DND-41 (cell line): ENCODE results near the gene ACAT1.

Experiments
- ATAC-seq: fragments of 200-7000 bp; cut with Tn5 transposase; 3 replicates; pipeline ENCODE4 v1.9.1; 2021; ENCODE audit warnings: low read depth; ENCODE audit not compliant: insufficient read depth
- DNase-seq: peaks from one replicate; pipeline ENCODE4 v3.0.0-alpha.2; 2020
- H2AFZ ChIP-seq: 2 replicates; pipeline ENCODE4 v1.6.0; 2012; ENCODE audit warnings: low read depth, low read length
- H3K27ac ChIP-seq: 2 replicates; pipeline ENCODE4 v1.5.1; 2012; ENCODE audit warnings: low read length, inconsistent platforms
- H3K27me3 ChIP-seq: fragments of 200-600 bp; sonication (generic); 2 replicates; pipeline ENCODE4 v1.6.0; 2012; ENCODE audit warnings: low read length, mild to moderate bottlenecking, inconsistent platforms; ENCODE audit not compliant: insufficient read depth, poor library complexity
- H3K36me3 ChIP-seq: 2 replicates; pipeline ENCODE4 v1.5.1; 2012; ENCODE audit warnings: low read length, inconsistent platforms; ENCODE audit not compliant: insufficient read depth
- H3K4me1 ChIP-seq: 2 replicates; pipeline ENCODE4 v1.5.1; 2012; ENCODE audit warnings: mild to moderate bottlenecking, low read length; ENCODE audit not compliant: insufficient read depth
- H3K4me2 ChIP-seq: 2 replicates; pipeline ENCODE4 v1.6.0; 2012; ENCODE audit warnings: mild to moderate bottlenecking, moderate library complexity, low read length, inconsistent platforms; ENCODE audit not compliant: insufficient read depth
- H3K4me3 ChIP-seq, 2 experiments: fragments of 200-600 bp in 1 of 2; shearing (Covaris generic) in 1 of 2; 2 replicates each; pipeline ENCODE4 v1.5.1; 2012 to 2016; ENCODE audit warnings: inconsistent platforms in 2 of 2, low read length in 2 of 2, mild to moderate bottlenecking in 2 of 2, low read depth in 1 of 2, moderate library complexity in 1 of 2
- H3K79me2 ChIP-seq: 2 replicates; pipeline ENCODE4 v1.6.0; 2012; ENCODE audit warnings: low read length, inconsistent platforms; ENCODE audit not compliant: insufficient read depth
- H3K9ac ChIP-seq: 2 replicates; pipeline ENCODE4 v1.6.0; 2012; ENCODE audit warnings: low read depth, mild to moderate bottlenecking, inconsistent platforms, low read length, moderate library complexity
- H3K9me3 ChIP-seq: 2 replicates; pipeline ENCODE4 v1.5.1; 2012; ENCODE audit warnings: low read length, moderate library complexity, mild to moderate bottlenecking, inconsistent platforms; ENCODE audit not compliant: insufficient read depth, severe bottlenecking
- H4K20me1 ChIP-seq: 2 replicates; pipeline ENCODE4 v1.6.0; 2012; ENCODE audit warnings: low read length; ENCODE audit not compliant: insufficient read depth
- EZH2 ChIP-seq: IDR thresholded peaks from 3 replicates; pipeline ENCODE4 v1.6.1; 2012; ENCODE audit warnings: borderline replicate concordance, low read depth, mild to moderate bottlenecking, moderate library complexity, low read length, inconsistent platforms; ENCODE audit not compliant: severe bottlenecking
- TF ChIP-seq, protein P1 (sequence below): IDR thresholded peaks from 2 replicates; pipeline ENCODE4 v1.5.1; 2012; ENCODE audit warnings: borderline replicate concordance, low read length, moderate library complexity, mild to moderate bottlenecking; ENCODE audit not compliant: poor library complexity, severe bottlenecking; ENCODE audit errors: extremely low read depth

ACAT1 gene

DNA sequence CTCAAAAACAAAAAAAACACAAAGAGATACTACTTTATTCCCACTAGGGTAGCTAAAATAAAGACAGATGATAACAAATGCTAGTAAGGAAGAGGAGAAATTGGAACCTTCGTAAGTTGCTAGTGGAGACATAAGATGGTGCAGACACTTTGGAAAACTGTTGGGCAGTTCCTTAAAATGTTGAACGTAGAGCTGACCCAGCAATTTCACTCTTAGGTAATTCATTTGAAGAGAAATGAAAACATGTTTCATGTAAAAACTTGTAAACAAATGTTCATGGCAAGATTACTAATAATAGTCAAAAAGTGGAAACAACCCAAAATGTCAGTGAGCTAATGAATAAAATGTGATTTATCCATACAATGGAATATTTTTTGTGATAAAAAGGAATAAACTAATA, 29.2 kb upstream of the ACAT1 start:
- TF ChIP-seq, protein P1, sequence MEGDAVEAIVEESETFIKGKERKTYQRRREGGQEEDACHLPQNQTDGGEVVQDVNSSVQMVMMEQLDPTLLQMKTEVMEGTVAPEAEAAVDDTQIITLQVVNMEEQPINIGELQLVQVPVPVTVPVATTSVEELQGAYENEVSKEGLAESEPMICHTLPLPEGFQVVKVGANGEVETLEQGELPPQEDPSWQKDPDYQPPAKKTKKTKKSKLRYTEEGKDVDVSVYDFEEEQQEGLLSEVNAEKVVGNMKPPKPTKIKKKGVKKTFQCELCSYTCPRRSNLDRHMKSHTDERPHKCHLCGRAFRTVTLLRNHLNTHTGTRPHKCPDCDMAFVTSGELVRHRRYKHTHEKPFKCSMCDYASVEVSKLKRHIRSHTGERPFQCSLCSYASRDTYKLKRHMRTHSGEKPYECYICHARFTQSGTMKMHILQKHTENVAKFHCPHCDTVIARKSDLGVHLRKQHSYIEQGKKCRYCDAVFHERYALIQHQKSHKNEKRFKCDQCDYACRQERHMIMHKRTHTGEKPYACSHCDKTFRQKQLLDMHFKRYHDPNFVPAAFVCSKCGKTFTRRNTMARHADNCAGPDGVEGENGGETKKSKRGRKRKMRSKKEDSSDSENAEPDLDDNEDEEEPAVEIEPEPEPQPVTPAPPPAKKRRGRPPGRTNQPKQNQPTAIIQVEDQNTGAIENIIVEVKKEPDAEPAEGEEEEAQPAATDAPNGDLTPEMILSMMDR: no peak
- no peak for TF ChIP-seq EZH2
- H3K4me3 ChIP-seq: no peak overlapping the region
- H3K27ac ChIP-seq: no peak overlapping the region
- H3K79me2 ChIP-seq: no peaks in the 10 kb centered on the region
- no peak overlapping the region for H3K4me2 ChIP-seq
- no peaks in the 10 kb centered on the region for H3K9me3 ChIP-seq
- H3K27me3 ChIP-seq: no peaks in the 10 kb centered on the region
- no peak overlapping the region for H3K9ac ChIP-seq
- ATAC-seq (no peak), DNase-seq (no peak)
- H3K36me3 ChIP-seq: peaks cover 59% of the 10 kb centered on the region
- H4K20me1 ChIP-seq: no peaks in the 10 kb centered on the region
- no peak overlapping the region for H2AFZ ChIP-seq
- no peaks in the 10 kb centered on the region for H3K4me1 ChIP-seq

DNA sequence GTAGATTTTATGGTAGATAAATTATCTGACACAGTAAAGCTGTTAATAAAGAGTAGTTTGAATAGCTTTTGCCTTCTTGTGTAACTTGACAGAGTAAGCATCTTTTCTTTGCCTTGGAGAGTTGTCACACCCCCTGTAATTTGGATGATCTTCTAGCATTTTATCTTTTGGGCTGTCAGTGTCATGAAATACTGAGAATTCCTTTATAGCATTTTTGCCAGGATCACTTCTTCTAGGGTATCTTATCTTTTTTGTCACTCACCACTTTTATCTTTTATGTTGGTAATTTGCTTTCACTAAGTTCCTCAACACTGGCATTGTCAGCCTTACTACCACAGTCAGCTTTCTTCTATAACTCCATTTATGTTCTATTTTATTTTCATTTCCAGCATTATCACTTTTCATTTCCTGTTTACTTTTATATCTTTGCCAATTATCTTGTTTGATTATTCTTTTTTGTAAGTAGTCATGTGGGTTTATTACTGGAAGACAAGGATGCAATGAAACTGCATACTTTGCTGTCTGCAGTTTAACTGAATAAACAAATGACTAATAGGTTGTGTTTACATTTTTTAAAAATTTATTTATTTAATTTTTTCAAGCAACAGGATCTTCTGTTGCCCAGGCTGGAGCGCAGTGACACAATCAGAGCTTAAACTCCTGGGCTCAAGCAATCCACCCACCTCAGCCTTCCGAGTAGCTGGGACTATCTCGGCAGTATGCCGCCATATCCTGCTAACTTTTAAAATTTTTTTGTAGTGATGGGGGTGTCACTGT, 28.1 kb upstream of the ACAT1 start:
- Histone ChIP-seq H2AFZ (no peak overlapping the region), H3K36me3 (peaks cover 70% of the 10 kb centered on the region), H3K9me3 (no peaks in the 10 kb centered on the region), H3K4me2 (no peak overlapping the region), H3K27me3 (no peaks in the 10 kb centered on the region), H3K4me3 (no peak overlapping the region), H4K20me1 (no peaks in the 10 kb centered on the region), H3K79me2 (no peaks in the 10 kb centered on the region), H3K9ac (no peak overlapping the region), H3K4me1 (no peaks in the 10 kb centered on the region), H3K27ac (no peak overlapping the region)
- DNase-seq: no peak
- no peak for TF ChIP-seq EZH2
- TF ChIP-seq, protein P1: no peak
- ATAC-seq: no peak

DNA sequence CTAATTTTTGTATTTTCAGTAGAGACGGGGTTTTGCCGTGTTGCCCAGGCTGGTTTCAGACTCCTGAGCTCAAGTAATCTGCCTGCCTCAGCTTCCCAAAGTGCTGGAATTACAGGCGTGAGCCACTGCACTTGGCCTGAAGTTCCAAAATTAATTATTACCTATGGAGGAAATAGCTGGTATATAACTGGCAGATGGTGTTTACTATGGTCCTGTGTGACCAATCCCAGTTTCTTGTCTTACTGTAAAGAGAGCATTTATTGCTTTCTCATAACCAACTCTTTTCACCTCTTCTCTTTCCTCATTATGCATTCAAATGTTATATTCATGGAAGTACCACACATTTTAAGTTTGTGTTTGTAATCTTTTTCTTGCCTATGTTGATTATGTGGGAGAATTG, 24.2 kb upstream of the ACAT1 start:
- H3K79me2 ChIP-seq: no peaks in the 10 kb centered on the region
- DNase-seq (no peak), ATAC-seq (no peak)
- H3K4me3 ChIP-seq: no peak overlapping the region
- no peaks in the 10 kb centered on the region for H3K9me3 ChIP-seq
- H3K9ac ChIP-seq: no peak overlapping the region
- H3K36me3 ChIP-seq: peaks cover 76% of the 10 kb centered on the region
- no peaks in the 10 kb centered on the region for H3K4me1 ChIP-seq
- H2AFZ ChIP-seq: no peak overlapping the region
- TF ChIP-seq EZH2: no peak
- TF ChIP-seq, protein P1: no peak
- H4K20me1 ChIP-seq: peaks cover 3% of the 10 kb centered on the region; the same call in 1 of the 2 replicates
- H3K27me3 ChIP-seq: no peaks in the 10 kb centered on the region
- H3K4me2 ChIP-seq: no peak overlapping the region
- no peak overlapping the region for H3K27ac ChIP-seq
